Measurements from ENCODE around the gene YDJC.
"Not testable (repeated sequence)": the region's sequence is repeated elsewhere in the genome, so short reads cannot be mapped to it uniquely, and the experiment has no call there.

The YDJC gene, protein sequence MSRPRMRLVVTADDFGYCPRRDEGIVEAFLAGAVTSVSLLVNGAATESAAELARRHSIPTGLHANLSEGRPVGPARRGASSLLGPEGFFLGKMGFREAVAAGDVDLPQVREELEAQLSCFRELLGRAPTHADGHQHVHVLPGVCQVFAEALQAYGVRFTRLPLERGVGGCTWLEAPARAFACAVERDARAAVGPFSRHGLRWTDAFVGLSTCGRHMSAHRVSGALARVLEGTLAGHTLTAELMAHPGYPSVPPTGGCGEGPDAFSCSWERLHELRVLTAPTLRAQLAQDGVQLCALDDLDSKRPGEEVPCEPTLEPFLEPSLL

GRCh38 chr22:21629255-21630149 is at the start of gene YDJC:
YDJC (minus strand) TSS chr22:21630022; CDS start chr22:21630014, 8 bp downstream.
- peak; percentile 88 for DNase-seq (ENCODE audit: low read depth)

DNA sequence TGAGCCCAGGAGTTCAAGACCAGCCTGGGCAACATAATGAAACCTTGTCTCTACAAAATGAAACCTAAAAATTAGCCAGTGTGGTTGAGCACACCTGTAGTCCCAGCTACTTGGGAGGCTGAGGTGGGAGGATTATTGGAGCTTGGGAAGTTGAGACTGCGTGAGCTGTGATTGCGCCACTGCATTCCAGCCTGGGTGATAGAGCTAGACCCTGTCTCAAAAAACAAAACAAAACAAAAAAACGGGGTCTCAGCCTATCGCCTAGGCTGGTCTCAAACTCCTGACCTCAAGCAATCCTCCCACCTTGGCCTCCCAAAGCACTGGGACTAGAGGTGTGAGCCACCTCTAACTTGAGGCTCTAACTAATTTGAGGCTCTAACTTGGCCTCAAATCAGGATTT is 49.6 kb upstream of the YDJC start:
- DNase-seq (ENCODE audit: low read depth) = no peak

GRCh38 chr22:21678842-21679241 is 49.0 kb upstream of the YDJC start:
- DNase-seq (ENCODE audit: low read depth) = not testable (repeated sequence)

- DNase-seq (ENCODE audit: low read depth) = no peak
These were observed 48.0 kb upstream of the YDJC start for GRCh38 chr22:21677606-21678443.

- no peak for DNase-seq (ENCODE audit: low read depth)
These were observed 44.9 kb upstream of the YDJC start for GRCh38 chr22:21674638-21675245.

GRCh38 chr22:21673534-21674321 is 43.9 kb upstream of the YDJC start:
- no peak for DNase-seq (ENCODE audit: low read depth)

DNA sequence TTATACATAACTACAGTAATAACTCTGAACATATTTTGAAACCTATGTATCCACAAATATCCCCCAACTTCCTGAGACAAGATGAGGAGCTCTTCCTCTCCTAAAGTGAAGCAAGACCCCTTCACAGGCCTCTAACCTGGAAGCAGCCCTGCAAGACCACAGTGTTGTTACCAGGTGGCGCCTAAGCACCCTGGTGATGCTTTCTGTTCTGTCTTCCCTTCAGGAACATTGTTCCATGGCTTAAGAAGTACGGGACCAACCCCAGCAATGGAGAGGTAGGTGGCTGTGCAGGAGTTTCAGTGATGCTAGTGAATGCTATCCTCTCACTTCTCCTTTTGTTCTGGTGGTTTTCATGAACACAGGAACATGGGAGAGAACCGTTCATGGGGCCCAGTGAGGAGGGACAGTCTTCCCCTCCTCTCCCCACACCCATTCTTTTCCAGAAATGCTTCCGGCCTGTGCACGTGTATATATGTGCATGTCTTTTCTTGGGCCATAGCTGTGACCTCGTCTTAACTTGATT is 42.3 kb upstream of the YDJC start:
- DNase-seq (ENCODE audit: low read depth) = no peak

GRCh38 chr22:21669026-21669425 is 39.2 kb upstream of the YDJC start:
- no peak for DNase-seq (ENCODE audit: low read depth)

- DNase-seq (ENCODE audit: low read depth) = no peak
These were observed 37.0 kb upstream of the YDJC start for GRCh38 chr22:21666786-21667185.

DNA sequence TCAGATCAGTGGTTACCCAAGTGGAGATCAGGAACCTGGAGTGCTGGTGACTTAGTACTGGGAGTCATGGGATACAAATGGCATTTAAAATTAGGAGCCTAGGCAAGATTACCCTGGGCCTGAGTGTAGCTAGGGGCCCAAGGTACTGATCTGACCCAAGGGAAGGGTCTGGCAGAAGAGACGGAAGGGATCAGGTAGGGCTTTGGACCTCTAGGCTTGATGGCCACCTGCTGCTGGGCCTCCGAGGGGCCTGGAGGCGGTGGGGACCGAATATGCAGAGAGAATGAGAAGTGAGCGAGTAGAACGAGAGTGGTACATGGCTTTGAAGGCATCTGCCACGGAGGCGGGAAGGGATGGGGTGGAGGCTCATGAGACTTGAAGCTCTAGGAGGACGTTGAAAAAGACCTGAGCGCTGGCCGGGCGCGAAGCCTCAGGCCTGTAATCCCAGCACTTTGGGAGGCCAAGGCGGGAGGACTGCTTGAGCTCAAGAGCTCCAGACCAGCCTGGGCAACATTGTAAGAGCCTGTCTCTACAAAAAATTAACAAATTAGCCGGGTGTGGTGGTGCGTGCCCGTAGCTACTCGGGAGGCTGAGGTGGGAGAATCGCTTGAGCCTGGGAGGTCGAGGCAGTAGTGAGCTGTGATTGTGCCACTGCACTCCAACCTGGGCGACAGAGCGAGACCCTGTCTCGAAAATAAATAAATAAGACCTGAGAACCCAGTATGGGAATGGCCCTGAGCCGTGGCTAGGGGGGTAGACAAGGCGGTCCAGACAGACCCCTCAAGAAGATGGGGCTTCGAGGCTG is 35.4 kb upstream of the YDJC start:
- no peak for DNase-seq (ENCODE audit: low read depth)

GRCh38 chr22:21663738-21664137 is 33.9 kb upstream of the YDJC start:
- DNase-seq (ENCODE audit: low read depth) = no peak

DNA sequence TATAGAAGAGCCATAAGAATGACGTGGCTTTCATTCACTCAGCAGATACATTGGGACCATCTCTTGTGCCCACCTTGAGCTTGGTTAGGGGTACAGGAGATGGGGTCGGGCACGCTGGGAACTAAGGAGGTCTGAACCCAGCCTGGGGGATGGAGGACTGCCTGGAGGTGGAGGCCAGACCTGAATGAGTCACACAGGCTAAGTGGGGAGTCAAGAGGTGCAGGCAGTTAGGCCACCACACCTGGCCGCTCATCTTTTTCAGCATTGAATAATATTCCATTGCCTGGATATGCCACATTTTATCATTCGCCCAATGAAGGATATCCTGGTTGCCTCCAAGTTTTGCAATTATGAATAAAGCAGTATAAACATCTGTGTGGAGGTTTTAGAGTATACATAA is 32.2 kb upstream of the YDJC start:
- no peak for DNase-seq (ENCODE audit: low read depth)

DNA sequence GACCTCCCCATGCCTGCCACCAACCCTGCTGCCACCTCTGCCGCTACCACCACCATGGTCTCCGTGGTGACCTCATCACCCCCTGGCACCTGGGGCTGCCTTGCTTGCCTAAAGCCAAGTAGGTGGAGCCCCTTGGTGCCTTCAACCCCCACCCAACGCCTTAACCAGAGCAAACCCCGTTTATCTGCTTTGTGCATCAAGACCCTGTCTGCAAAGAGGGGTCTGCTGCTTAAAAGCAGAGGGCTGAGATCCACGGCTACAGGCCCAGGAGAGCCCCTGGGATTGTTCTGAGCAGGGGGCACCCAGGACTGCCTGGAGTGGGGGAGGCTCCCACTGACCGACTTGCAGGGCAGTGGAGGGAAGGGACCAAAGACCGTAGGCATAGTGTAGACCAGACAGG is 31.1 kb upstream of the YDJC start:
- DNase-seq (ENCODE audit: low read depth) = no peak

- DNase-seq (ENCODE audit: low read depth) = no peak
These were observed 30.2 kb upstream of the YDJC start for GRCh38 chr22:21659864-21660525.

DNA sequence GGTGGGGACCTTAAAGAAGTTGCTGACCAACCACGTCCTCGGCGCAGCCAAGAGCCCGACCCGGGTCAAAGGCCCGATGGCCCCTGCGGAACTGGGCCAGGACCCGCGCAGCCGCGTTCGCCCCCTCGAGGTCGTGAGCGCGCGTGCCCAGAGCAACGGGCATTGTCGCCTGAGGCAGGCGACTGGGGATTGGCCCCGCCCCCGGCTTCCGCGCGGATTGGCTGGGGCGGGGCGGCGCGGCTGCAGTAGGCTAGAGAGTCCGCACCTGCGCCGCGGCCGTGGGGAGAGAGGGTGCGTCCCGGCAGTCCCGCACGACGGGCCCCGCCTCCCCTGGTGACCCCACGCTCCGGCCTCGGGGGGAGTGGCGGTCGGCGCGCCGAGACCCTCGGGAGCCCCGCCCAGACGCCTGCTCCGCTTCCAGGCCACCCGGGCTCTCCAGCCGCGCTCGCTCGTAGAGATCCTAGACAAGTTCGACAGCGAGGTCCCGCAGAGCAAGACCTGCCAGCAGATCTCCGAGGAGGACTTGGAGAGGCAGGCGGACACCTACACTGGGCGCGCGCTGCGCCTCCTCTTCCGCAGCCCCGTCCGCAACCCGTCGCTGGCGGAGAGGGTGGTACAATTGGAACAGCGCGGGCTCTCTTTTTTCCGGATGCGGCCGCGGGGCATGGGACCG is 27.7 kb upstream of the YDJC start:
- peak; percentile 62 for DNase-seq (ENCODE audit: low read depth)

GRCh38 chr22:21657020-21657359 is 27.2 kb upstream of the YDJC start:
- no peak for DNase-seq (ENCODE audit: low read depth)

DNA sequence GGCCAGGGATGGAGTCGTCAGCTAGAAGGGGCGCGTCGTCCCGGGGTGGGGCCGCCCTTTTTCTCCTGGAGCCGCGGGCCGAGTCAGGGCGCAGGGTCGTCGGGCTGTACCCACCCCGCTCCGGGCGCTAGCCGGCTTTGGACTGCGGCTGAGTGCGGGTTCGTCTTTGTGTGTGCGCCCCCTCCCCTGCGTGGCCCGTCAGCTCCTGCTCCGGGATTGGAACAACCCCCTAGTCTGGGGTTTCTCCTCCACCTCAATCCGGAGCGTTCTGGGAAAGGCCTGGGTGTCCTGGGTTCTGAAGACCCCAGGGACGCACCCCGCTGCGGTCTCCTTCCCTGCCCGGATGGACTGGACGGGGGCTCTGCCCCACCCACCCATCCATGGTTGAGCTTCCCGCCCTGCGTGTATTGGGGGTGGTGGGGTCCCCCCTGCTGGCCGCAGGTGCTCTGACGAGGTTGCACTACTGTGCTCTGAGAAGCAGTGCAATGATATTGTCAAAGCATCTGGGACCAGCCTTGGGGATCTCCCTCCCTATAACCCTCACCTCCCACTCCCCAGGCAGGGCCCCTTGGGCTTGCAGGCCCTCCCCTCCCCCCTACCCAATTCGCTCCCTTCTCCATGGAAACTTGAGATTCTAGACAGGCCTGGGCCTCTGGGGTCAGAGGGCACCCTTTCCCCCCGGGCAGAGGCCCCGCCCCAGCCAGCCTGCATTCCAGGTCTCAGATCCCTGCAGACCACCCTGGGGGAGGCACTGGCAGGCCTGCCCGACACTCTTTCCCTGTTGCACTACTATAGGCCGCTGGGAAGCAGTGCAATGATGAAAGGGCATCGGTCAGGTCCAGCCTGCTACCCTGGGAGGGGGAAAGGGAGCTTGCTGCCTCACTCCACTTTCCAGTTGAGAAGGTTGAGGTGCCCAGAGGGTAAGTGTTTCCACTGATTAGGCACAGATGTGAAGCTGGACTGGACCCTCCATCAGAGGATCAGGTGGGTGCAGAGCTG is 23.0 kb upstream of the YDJC start:
- no peak for DNase-seq (ENCODE audit: low read depth)

All from stimulated activated CD8-positive, alpha-beta memory T cell treated with anti-CD3 and anti-CD28 coated beads, Interleukin-12 subunit alpha, Interleukin-12 subunit beta, amount 100 ng/mL, for 4 hours (primary cell).